Osteoblast (primary cell): ENCODE results near the gene CANX. TPM values are rescaled to one million over a fixed set of nuclear protein-coding genes. Genes with fewer than 3 reads are reported as not detected.
A peak's percentile ranks its signal among the peaks of the same experiment; 100 is the strongest.

Experiments
- DNase-seq: peaks from one replicate; pipeline ENCODE4 v3.0.0; 2011; ENCODE audit warnings: low spot score, mixed read lengths; ENCODE audit not compliant: insufficient read length; ENCODE audit errors: missing footprints
- H2AFZ ChIP-seq: 2 replicates; pipeline ENCODE4 v1.6.0; 2011; ENCODE audit warnings: mild to moderate bottlenecking, low read length
- H3K27ac ChIP-seq: 2 replicates; pipeline ENCODE4 v1.5.1; 2011; ENCODE audit warnings: mild to moderate bottlenecking, low read depth, low read length, moderate library complexity
- H3K27me3 ChIP-seq: 2 replicates; pipeline ENCODE4 v1.6.0; 2012; ENCODE audit warnings: mild to moderate bottlenecking, control low read depth, inconsistent platforms, low read length, moderate library complexity; ENCODE audit not compliant: insufficient read depth
- H3K36me3 ChIP-seq: 2 replicates; pipeline ENCODE4 v1.5.1; 2011; ENCODE audit warnings: mild to moderate bottlenecking, low read length, control low read depth, moderate library complexity; ENCODE audit not compliant: insufficient read depth
- H3K4me1 ChIP-seq: 2 replicates; pipeline ENCODE4 v1.5.1; 2011; ENCODE audit warnings: mild to moderate bottlenecking, low read length, control low read depth, moderate library complexity; ENCODE audit not compliant: insufficient read depth
- H3K4me2 ChIP-seq: 2 replicates; pipeline ENCODE4 v1.6.0; 2011; ENCODE audit warnings: mild to moderate bottlenecking, low read length; ENCODE audit not compliant: insufficient read depth
- H3K4me3 ChIP-seq: fragments of 200-600 bp; sonication (generic); 3 replicates; pipeline ENCODE4 v1.5.1; 2012; ENCODE audit warnings: mild to moderate bottlenecking, low read length, inconsistent platforms; ENCODE audit not compliant: insufficient read depth
- H3K79me2 ChIP-seq: 2 replicates; pipeline ENCODE4 v1.6.0; 2012; ENCODE audit warnings: mild to moderate bottlenecking, low read length, control low read depth, inconsistent platforms; ENCODE audit not compliant: insufficient read depth
- H3K9me3 ChIP-seq: 2 replicates; pipeline ENCODE4 v1.5.1; 2011; ENCODE audit warnings: low read depth, low read length, control low read depth
- H4K20me1 ChIP-seq: 2 replicates; pipeline ENCODE4 v1.6.0; 2012; ENCODE audit warnings: mild to moderate bottlenecking, low read length, control low read depth; ENCODE audit not compliant: insufficient read depth
- CTCF ChIP-seq: IDR thresholded peaks from 2 replicates; pipeline ENCODE4 v1.5.1; 2011; ENCODE audit warnings: mild to moderate bottlenecking, low read depth, low read length, moderate library complexity; ENCODE audit errors: extremely low read depth
- total RNA-seq: library from RNA; depleted of rRNA; stranded (reverse); fragments of >200 nt; gene quantifications from 2 replicates; pipeline ENCODE4 v1.2.3, GENCODE V29; 2012

The CANX gene
- total RNA-seq, 1 donor, result 698 TPM

GRCh38 chr5:179766021-179766725 is 67.4 kb downstream of the CANX start:
- peak; percentile 82 for DNase-seq
- H3K4me2 ChIP-seq, result peak overlapping the region; percentile 78
- peak overlapping the region; percentile 48 for H3K4me3 ChIP-seq
- peaks cover 44% of the 10 kb centered on the region for H3K36me3 ChIP-seq
- no peaks in the 10 kb centered on the region for H3K9me3 ChIP-seq
- no peak for TF ChIP-seq CTCF
- peaks cover 63% of the 10 kb centered on the region for H3K79me2 ChIP-seq
- peaks cover 50% of the 10 kb centered on the region for H4K20me1 ChIP-seq
- H2AFZ ChIP-seq, result no peak overlapping the region
- H3K27me3 ChIP-seq, result no peaks in the 10 kb centered on the region
- H3K27ac ChIP-seq, result peak overlapping the region; percentile 76
- H3K4me1 ChIP-seq, result peaks cover 52% of the 10 kb centered on the region

GRCh38 chr5:179766726-179767455 is 68.1 kb downstream of the CANX start:
- H4K20me1 ChIP-seq, result peaks cover 45% of the 10 kb centered on the region
- H3K27ac ChIP-seq, result peak overlapping the region; percentile 76
- TF ChIP-seq CTCF, result no peak
- no peak for DNase-seq
- H3K4me1 ChIP-seq, result peaks cover 48% of the 10 kb centered on the region
- peaks cover 58% of the 10 kb centered on the region for H3K79me2 ChIP-seq
- peak overlapping the region; percentile 48 for H3K4me3 ChIP-seq
- no peaks in the 10 kb centered on the region for H3K27me3 ChIP-seq
- H3K4me2 ChIP-seq, result peak overlapping the region; percentile 78
- peaks cover 51% of the 10 kb centered on the region for H3K36me3 ChIP-seq
- H2AFZ ChIP-seq, result no peak overlapping the region
- no peaks in the 10 kb centered on the region for H3K9me3 ChIP-seq

GRCh38 chr5:179767496-179768100 is 68.8 kb downstream of the CANX start:
- H3K27ac ChIP-seq, result no peak overlapping the region
- peaks cover 40% of the 10 kb centered on the region for H4K20me1 ChIP-seq
- no peaks in the 10 kb centered on the region for H3K9me3 ChIP-seq
- peaks cover 41% of the 10 kb centered on the region for H3K4me1 ChIP-seq
- no peak for TF ChIP-seq CTCF
- H3K4me3 ChIP-seq, result no peak overlapping the region
- no peak for DNase-seq
- no peak overlapping the region for H3K4me2 ChIP-seq
- H3K79me2 ChIP-seq, result peaks cover 54% of the 10 kb centered on the region
- H2AFZ ChIP-seq, result no peak overlapping the region
- peaks cover 55% of the 10 kb centered on the region for H3K36me3 ChIP-seq
- H3K27me3 ChIP-seq, result no peaks in the 10 kb centered on the region
